BLaER1 (cell line): ENCODE data around the gene SIX4.

Experiments
- H3K27ac ChIP-seq: shearing (Covaris generic); formaldehyde crosslinking; 2 replicates; pipeline ENCODE4 v1.8.1; 2022
- H3K27me3 ChIP-seq: shearing (Covaris generic); formaldehyde crosslinking; 2 replicates; pipeline ENCODE4 v1.8.1; 2022
- H3K36me3 ChIP-seq: shearing (Covaris generic); formaldehyde crosslinking; 2 replicates; pipeline ENCODE4 v1.8.1; 2022
- H3K4me1 ChIP-seq: shearing (Covaris generic); formaldehyde crosslinking; 2 replicates; pipeline ENCODE4 v1.8.1; 2022
- H3K4me2 ChIP-seq: shearing (Covaris generic); formaldehyde crosslinking; 2 replicates; pipeline ENCODE4 v1.8.1; 2022
- H3K4me3 ChIP-seq: shearing (Covaris generic); formaldehyde crosslinking; 2 replicates; pipeline ENCODE4 v1.8.1; 2022
- H3K9ac ChIP-seq: shearing (Covaris generic); formaldehyde crosslinking; 2 replicates; pipeline ENCODE4 v1.8.1; 2022
- H3K9me3 ChIP-seq: shearing (Covaris generic); formaldehyde crosslinking; 2 replicates; pipeline ENCODE4 v1.8.1; 2022
- H4K20me1 ChIP-seq: shearing (Covaris generic); formaldehyde crosslinking; 2 replicates; pipeline ENCODE4 v1.8.1; 2022
- Cebpa-rat ChIP-seq: shearing (Covaris generic); IDR thresholded peaks from 2 replicates; pipeline ENCODE4 v1.8.1; 2022

The SIX4 gene

GRCh38 chr14:60700598-60700997 is 23.6 kb downstream of the SIX4 start:
- peaks cover 26% of the 10 kb centered on the region for H3K9me3 ChIP-seq
- no peaks in the 10 kb centered on the region for H3K36me3 ChIP-seq
- TF ChIP-seq Cebpa-rat, result no peak
- H3K4me2 ChIP-seq, result no peak overlapping the region
- H3K4me1 ChIP-seq, result no peaks in the 10 kb centered on the region
- H4K20me1 ChIP-seq, result no peaks in the 10 kb centered on the region
- no peaks in the 10 kb centered on the region for H3K27me3 ChIP-seq
- H3K4me3 ChIP-seq, result no peak overlapping the region
- H3K9ac ChIP-seq, result no peak overlapping the region
- no peak overlapping the region for H3K27ac ChIP-seq

- Histone ChIP-seq H3K27me3 (no peaks in the 10 kb centered on the region), H3K36me3 (no peaks in the 10 kb centered on the region), H3K4me1 (no peaks in the 10 kb centered on the region)
Observed at GRCh38 chr14:60695327-60695726, 28.8 kb downstream of the SIX4 start.

GRCh38 chr14:60691383-60692113 is 32.6 kb downstream of the SIX4 start:
- H3K4me2 ChIP-seq, result no peak overlapping the region

More at GRCh38 chr14:60695327-60695726, 28.8 kb downstream of the SIX4 start:
- Histone ChIP-seq H3K9ac (no peak overlapping the region), H4K20me1 (no peaks in the 10 kb centered on the region), H3K9me3 (peaks cover 14% of the 10 kb centered on the region; the same call in 1 of the 2 replicates), H3K4me2 (no peak overlapping the region), H3K4me3 (no peak overlapping the region), H3K27ac (no peak overlapping the region)
- TF ChIP-seq Cebpa-rat, result no peak

GRCh38 chr14:60686865-60687264 is 37.3 kb downstream of the SIX4 start:
- Histone ChIP-seq H3K4me2 (no peak overlapping the region), H3K4me1 (no peaks in the 10 kb centered on the region), H3K27me3 (no peaks in the 10 kb centered on the region), H3K9ac (no peak overlapping the region), H4K20me1 (no peaks in the 10 kb centered on the region), H3K4me3 (no peak overlapping the region), H3K9me3 (0 out of 2 replicates have a peak, but pooled peaks cover 4% of the 10 kb centered on the region), H3K27ac (no peak overlapping the region), H3K36me3 (no peaks in the 10 kb centered on the region)
- TF ChIP-seq Cebpa-rat, result no peak

More at GRCh38 chr14:60691383-60692113, 32.6 kb downstream of the SIX4 start:
- Histone ChIP-seq H3K4me1 (no peaks in the 10 kb centered on the region), H3K27ac (no peak overlapping the region), H3K9ac (no peak overlapping the region), H4K20me1 (no peaks in the 10 kb centered on the region), H3K9me3 (no peaks in the 10 kb centered on the region), H3K4me3 (no peak overlapping the region), H3K36me3 (no peaks in the 10 kb centered on the region), H3K27me3 (no peaks in the 10 kb centered on the region)
- no peak for TF ChIP-seq Cebpa-rat

GRCh38 chr14:60684203-60684602 is 39.9 kb downstream of the SIX4 start:
- no peak overlapping the region for H3K27ac ChIP-seq
- no peak for TF ChIP-seq Cebpa-rat
- no peaks in the 10 kb centered on the region for H3K4me1 ChIP-seq

GRCh38 chr14:60681271-60681670 is 42.9 kb downstream of the SIX4 start:
- Histone ChIP-seq H4K20me1 (no peaks in the 10 kb centered on the region), H3K4me1 (no peaks in the 10 kb centered on the region)

More at GRCh38 chr14:60684203-60684602, 39.9 kb downstream of the SIX4 start:
- Histone ChIP-seq H3K9ac (no peak overlapping the region), H3K27me3 (no peaks in the 10 kb centered on the region), H3K36me3 (no peaks in the 10 kb centered on the region), H3K4me2 (no peak overlapping the region), H4K20me1 (no peaks in the 10 kb centered on the region), H3K4me3 (no peak overlapping the region), H3K9me3 (0 out of 2 replicates have a peak, but pooled peaks cover 4% of the 10 kb centered on the region)

GRCh38 chr14:60680511-60680910 is 43.6 kb downstream of the SIX4 start:
- TF ChIP-seq Cebpa-rat, result no peak
- Histone ChIP-seq H3K27ac (no peak overlapping the region), H3K4me3 (no peak overlapping the region), H3K9ac (no peak overlapping the region), H3K27me3 (no peaks in the 10 kb centered on the region), H3K9me3 (0 out of 2 replicates have a peak, but pooled peaks cover 4% of the 10 kb centered on the region), H3K4me2 (no peak overlapping the region), H3K36me3 (no peaks in the 10 kb centered on the region), H3K4me1 (no peaks in the 10 kb centered on the region), H4K20me1 (no peaks in the 10 kb centered on the region)

More at GRCh38 chr14:60681271-60681670, 42.9 kb downstream of the SIX4 start:
- no peaks in the 10 kb centered on the region for H3K36me3 ChIP-seq
- H3K9ac ChIP-seq, result no peak overlapping the region
- H3K27ac ChIP-seq, result no peak overlapping the region
- H3K27me3 ChIP-seq, result no peaks in the 10 kb centered on the region
- no peak for TF ChIP-seq Cebpa-rat
- H3K9me3 ChIP-seq, result 0 out of 2 replicates have a peak, but pooled peaks cover 4% of the 10 kb centered on the region
- no peak overlapping the region for H3K4me3 ChIP-seq
- H3K4me2 ChIP-seq, result no peak overlapping the region

GRCh38 chr14:60679566-60680258 is 44.4 kb downstream of the SIX4 start:
- H3K9ac ChIP-seq, result no peak overlapping the region
- H3K4me1 ChIP-seq, result no peaks in the 10 kb centered on the region

GRCh38 chr14:60677701-60678100 is 46.5 kb downstream of the SIX4 start:
- no peaks in the 10 kb centered on the region for H4K20me1 ChIP-seq
- no peaks in the 10 kb centered on the region for H3K36me3 ChIP-seq
- TF ChIP-seq Cebpa-rat, result no peak
- no peak overlapping the region for H3K4me3 ChIP-seq
- no peaks in the 10 kb centered on the region for H3K27me3 ChIP-seq
- no peaks in the 10 kb centered on the region for H3K4me1 ChIP-seq
- no peak overlapping the region for H3K27ac ChIP-seq
- H3K4me2 ChIP-seq, result no peak overlapping the region
- H3K9ac ChIP-seq, result no peak overlapping the region
- no peaks in the 10 kb centered on the region for H3K9me3 ChIP-seq

More at GRCh38 chr14:60679566-60680258, 44.4 kb downstream of the SIX4 start:
- Histone ChIP-seq H4K20me1 (no peaks in the 10 kb centered on the region), H3K9me3 (0 out of 2 replicates have a peak, but pooled peaks cover 4% of the 10 kb centered on the region), H3K36me3 (no peaks in the 10 kb centered on the region), H3K27ac (no peak overlapping the region), H3K4me2 (no peak overlapping the region), H3K4me3 (no peak overlapping the region), H3K27me3 (no peaks in the 10 kb centered on the region)
- TF ChIP-seq Cebpa-rat, result no peak

- Histone ChIP-seq H3K27me3 (no peaks in the 10 kb centered on the region), H3K36me3 (no peaks in the 10 kb centered on the region), H4K20me1 (no peaks in the 10 kb centered on the region), H3K9ac (no peak overlapping the region), H3K4me3 (no peak overlapping the region), H3K27ac (no peak overlapping the region), H3K4me2 (no peak overlapping the region), H3K4me1 (no peaks in the 10 kb centered on the region; the same call in 1 of the 2 replicates), H3K9me3 (peaks cover 5% of the 10 kb centered on the region; the same call in 1 of the 2 replicates)
- no peak for TF ChIP-seq Cebpa-rat
Observed at GRCh38 chr14:60670989-60671388, 53.2 kb downstream of the SIX4 start.
